Liver (tissue), 10 donors: ENCODE measurements around the gene FITM1. TPM values are rescaled to one million over a fixed set of nuclear protein-coding genes. Genes with fewer than 3 reads are reported as not detected.

Experiments
- DNase-seq: peaks from one replicate; pipeline ENCODE4 v3.0.0-alpha.2; 2017; ENCODE audit warnings: low spot score
- H3K27ac ChIP-seq, 2 donors: one replicate each; pipeline ENCODE4 v1.7.0; 2013; ENCODE audit warnings: inconsistent platforms in 2 of 2, low read length in 2 of 2, control low read depth in 1 of 2, low read depth in 1 of 2, mild to moderate bottlenecking in 1 of 2
- H3K27me3 ChIP-seq, 4 donors: one replicate each; pipeline versions ENCODE4 v1.6.1 to v1.7.0; 2013; ENCODE audit warnings: low read length in 3 of 4, inconsistent platforms in 1 of 4, mild to moderate bottlenecking in 1 of 4, moderate library complexity in 1 of 4; ENCODE audit not compliant: control insufficient read depth in 4 of 4, insufficient read depth in 4 of 4
- H3K36me3 ChIP-seq, 4 donors: one replicate each; pipeline versions ENCODE4 v1.6.1 to v1.7.0; 2013; ENCODE audit warnings: low read length in 3 of 4, mild to moderate bottlenecking in 3 of 4, low read depth in 1 of 4, moderate library complexity in 1 of 4; ENCODE audit not compliant: control insufficient read depth in 4 of 4, insufficient read depth in 3 of 4
- H3K4me1 ChIP-seq, 4 donors: one replicate each; pipeline versions ENCODE4 v1.6.1 to v1.7.0; 2013; ENCODE audit warnings: low read length in 3 of 4, mild to moderate bottlenecking in 3 of 4, moderate library complexity in 1 of 4; ENCODE audit not compliant: control insufficient read depth in 4 of 4, insufficient read depth in 4 of 4
- H3K4me3 ChIP-seq, 3 donors: one replicate each; pipeline versions ENCODE4 v1.6.1 to v1.7.0; 2013; ENCODE audit warnings: low read length in 3 of 3, control low read depth in 1 of 3, low read depth in 1 of 3, mild to moderate bottlenecking in 1 of 3
- H3K9ac ChIP-seq, 2 donors: one replicate each; pipeline ENCODE4 v1.7.0; 2013; ENCODE audit warnings: low read length in 2 of 2, mild to moderate bottlenecking in 2 of 2, moderate library complexity in 2 of 2, control low read depth in 1 of 2, low read depth in 1 of 2
- H3K9me3 ChIP-seq, 4 donors: one replicate each; pipeline versions ENCODE4 v1.6.1 to v1.7.0; 2013; ENCODE audit warnings: low read length in 3 of 4; ENCODE audit not compliant: control insufficient read depth in 4 of 4
- ATF3 ChIP-seq: IDR thresholded peaks from 2 replicates; pipeline ENCODE4 v1.6.1; 2016; ENCODE audit warnings: antibody characterized with exemption
- CTCF ChIP-seq: fragments of 150-350 bp; IDR thresholded peaks from 2 replicates; pipeline ENCODE4 v1.5.1; 2017; ENCODE audit warnings: improper control_type of control experiment, low read depth, low read length; ENCODE audit not compliant: missing input control
- EGR1 ChIP-seq, 2 donors: IDR thresholded peaks; 2 replicates each; pipeline ENCODE4 v1.6.1; 2016 to 2018; ENCODE audit warnings: antibody characterized with exemption in 2 of 2, low read depth in 2 of 2
- FOXA1 ChIP-seq: IDR thresholded peaks from 2 replicates; pipeline ENCODE4 v1.6.1; 2016; ENCODE audit warnings: antibody characterized with exemption
- FOXA2 ChIP-seq: IDR thresholded peaks from 2 replicates; pipeline ENCODE4 v1.6.1; 2016; ENCODE audit warnings: antibody characterized with exemption
- GABPA ChIP-seq, 2 donors: IDR thresholded peaks in 1 of 2; conservative IDR thresholded peaks in 1 of 2; 2 replicates each; pipeline ENCODE4 v1.6.1; 2016; ENCODE audit warnings: antibody characterized with exemption in 2 of 2, mild to moderate bottlenecking in 1 of 2, moderate library complexity in 1 of 2
- HNF4A ChIP-seq, 2 donors: conservative IDR thresholded peaks; 2 replicates each; pipeline ENCODE4 v1.6.1; 2016; ENCODE audit warnings: antibody characterized with exemption in 2 of 2, mild to moderate bottlenecking in 2 of 2
- HNF4G ChIP-seq: IDR thresholded peaks from 2 replicates; pipeline ENCODE4 v1.6.1; 2016; ENCODE audit warnings: antibody characterized with exemption
- JUND ChIP-seq, 2 donors: IDR thresholded peaks; 2 replicates each; pipeline ENCODE4 v1.6.1; 2016; ENCODE audit warnings: antibody characterized with exemption in 2 of 2
- MAX ChIP-seq: IDR thresholded peaks from 2 replicates; pipeline ENCODE4 v1.6.1; 2016; ENCODE audit warnings: antibody characterized with exemption
- NR2F2 ChIP-seq: IDR thresholded peaks from 2 replicates; pipeline ENCODE4 v1.6.1; 2016; ENCODE audit warnings: antibody characterized with exemption
- RAD21 ChIP-seq, 2 donors: IDR thresholded peaks; 2 replicates each; pipeline ENCODE4 v1.6.1; 2016; ENCODE audit warnings: antibody characterized with exemption in 2 of 2, mild to moderate bottlenecking in 2 of 2
- REST ChIP-seq: IDR thresholded peaks from 2 replicates; pipeline ENCODE4 v1.6.1; 2016; ENCODE audit warnings: antibody characterized with exemption, mild to moderate bottlenecking
- RXRA ChIP-seq, 2 donors: IDR thresholded peaks; 2 replicates each; pipeline ENCODE4 v1.6.1; 2017 to 2018; ENCODE audit warnings: antibody characterized with exemption in 2 of 2, mild to moderate bottlenecking in 1 of 2
- SP1 ChIP-seq: IDR thresholded peaks from 2 replicates; pipeline ENCODE4 v1.6.1; 2018; ENCODE audit warnings: antibody characterized with exemption, mild to moderate bottlenecking
- TAF1 ChIP-seq: conservative IDR thresholded peaks from 2 replicates; pipeline ENCODE4 v1.6.1; 2016; ENCODE audit warnings: antibody characterized with exemption, mild to moderate bottlenecking
- YY1 ChIP-seq: IDR thresholded peaks from 2 replicates; pipeline ENCODE4 v1.6.1; 2016; ENCODE audit warnings: antibody characterized with exemption, mild to moderate bottlenecking
- ZBTB33 ChIP-seq: IDR thresholded peaks from 2 replicates; pipeline ENCODE4 v1.6.1; 2016; ENCODE audit warnings: antibody characterized with exemption
- WGBS: extraction: QIAGEN DNeasy Blood & Tissue Kit; methylation state at CpG from one replicate; pipeline ENCODE4 v1.1.7; 2013; 5-methylcytosine and 5-hydroxymethylcytosine counted together
- polyA plus RNA-seq, 2 donors: library from polyadenylated mRNA; stranded (reverse) in 1 of 2; unstranded in 1 of 2; fragments of 200-250 nt in 1 of 2; fragments of >200 nt in 1 of 2; fragmentation: Nextera tagmentation in 1 of 2; extraction: Ambion mirVana in 1 of 2; gene quantifications; one replicate each; pipeline versions ENCODE4 v1.2.1 to v1.2.3, GENCODE V29; 2013 to 2015
- small RNA-seq: library from RNA; depleted of rRNA; stranded (forward); fragments of <200 nt; gene quantifications from one replicate; pipeline ENCODE3, GENCODE V24; 2014
- total RNA-seq, 2 donors: library from RNA; depleted of rRNA; stranded (reverse); fragments of >200 nt; gene quantifications; one replicate each; pipeline ENCODE4 v1.2.3, GENCODE V29; 2014
- donor health status: healthy.
- donor health status: healthy.
- donor health status: healthy.
- donor health status: healthy.
- donor health status: healthy.

FITM1 gene
- total and polyA plus RNA-seq, 4 donors: 1.7 to 16.1 (median 9.1) TPM

GRCh38 chr14:24181371-24182077, 51.1 kb downstream of the FITM1 start:
- no peak overlapping the region for H3K9ac ChIP-seq
- no peak for DNase-seq
- H3K27me3 ChIP-seq: no peaks in the 10 kb centered on the region
- H3K36me3 ChIP-seq: peaks cover 18 to 85% (median 32%) of the 10 kb centered on the region in 4 donors
- TF ChIP-seq RXRA (IDR thresholded peaks at IDR 0.05) (no peak), MAX (no peak), ZBTB33 (no peak), YY1 (no peak), EGR1 (IDR thresholded peaks at IDR 0.05; ENCODE audit: low read depth in 2 of 2) (no peak), CTCF (no peak), GABPA (IDR thresholded peaks at IDR 0.05 in 1 of 2, conservative IDR thresholded peaks at IDR 0.05 in 1 of 2) (no peak), JUND (IDR thresholded peaks at IDR 0.05) (no peak), ATF3 (no peak), FOXA1 (no peak), NR2F2 (no peak), SP1 (no peak), TAF1 (no peak), HNF4A (conservative IDR thresholded peaks at IDR 0.05) (no peak), RAD21 (IDR thresholded peaks at IDR 0.05) (no peak), HNF4G (no peak), FOXA2 (no peak), REST (no peak)
- peaks cover 0 to 22% (median 14%) of the 10 kb centered on the region in 4 donors for H3K4me1 ChIP-seq
- WGBS: 94% methylated on average over 19 of the region's 19 CpGs
- no peak overlapping the region for H3K27ac ChIP-seq
- no peaks in the 10 kb centered on the region for H3K9me3 ChIP-seq
- H3K4me3 ChIP-seq: no peak overlapping the region

Small RNAs within 50 kb of the gene (small RNA-seq; reads per million reads assigned to genes)
- gene IPO4 (not detected), gene IRF9 (0.09 reads per million), gene RNA5SP383 (0.07 reads per million)

Other genes starting within 250 kb of the FITM1 start
Only the 30 nearest of the 31 such genes appear.
- 10 to 100 TPM; 53.6 to 57.7 TPM for gene DHRS4, start 176.9 kb upstream of the FITM1 start, total RNA-seq
- 10 to 100 TPM; 65.3 to 70.2 TPM for gene DHRS4, start 176.9 kb upstream of the FITM1 start, polyA plus RNA-seq
- 10 to 100 TPM; 16.7 to 56.8 TPM for gene DHRS4L2, start 141.7 kb upstream of the FITM1 start, total RNA-seq
- gene DHRS4L2, start 141.7 kb upstream of the FITM1 start, polyA plus RNA-seq: 10 to 100 TPM; 40.8 to 47.2 TPM
- under 1 TPM; 0.05 to 0.17 TPM for gene CARMIL3, start 78.7 kb upstream of the FITM1 start, total RNA-seq
- under 1 TPM; 0.17 TPM for gene CARMIL3, start 78.7 kb upstream of the FITM1 start, polyA plus RNA-seq
- gene CPNE6, start 59.1 kb upstream of the FITM1 start, total RNA-seq: not detected
- gene CPNE6, start 59.1 kb upstream of the FITM1 start, polyA plus RNA-seq: under 1 TPM; 0.05 to 0.17 TPM
- gene PCK2, start 36.3 kb upstream of the FITM1 start, total RNA-seq: 100 to 1,000 TPM in 1 of 2 donors, 10 to 100 TPM in 1; 39.8 to 205 TPM
- 100 to 1,000 TPM; 236 to 250 TPM for gene PCK2, start 36.3 kb upstream of the FITM1 start, polyA plus RNA-seq
- 100 to 1,000 TPM; 215 to 312 TPM for gene DCAF11, start 15.9 kb upstream of the FITM1 start, total RNA-seq
- 100 to 1,000 TPM in 1 of 2 donors, 10 to 100 TPM in 1; 30.1 to 119 TPM for gene DCAF11, start 15.9 kb upstream of the FITM1 start, polyA plus RNA-seq
- gene NRL, start 15.7 kb upstream of the FITM1 start, total RNA-seq: 1 to 10 TPM; 2.7 to 3.2 TPM
- gene NRL, start 15.7 kb upstream of the FITM1 start, polyA plus RNA-seq: 1 to 10 TPM; 1.5 to 2.9 TPM
- gene PSME1, start 5.5 kb downstream of the FITM1 start, total RNA-seq: 10 to 100 TPM; 63.3 to 71.9 TPM
- 100 to 1,000 TPM; 131 to 237 TPM for gene PSME1, start 5.5 kb downstream of the FITM1 start, polyA plus RNA-seq
- 10 to 100 TPM in 1 of 2 donors, 1 to 10 TPM in 1; 8.6 to 10.5 TPM for gene EMC9, start 10.9 kb downstream of the FITM1 start, total RNA-seq
- gene EMC9, start 10.9 kb downstream of the FITM1 start, polyA plus RNA-seq: 10 to 100 TPM; 16.2 to 17.8 TPM
- gene PSME2, start 16.0 kb downstream of the FITM1 start, total RNA-seq: 10 to 100 TPM; 56.9 to 62.3 TPM
- gene PSME2, start 16.0 kb downstream of the FITM1 start, polyA plus RNA-seq: 100 to 1,000 TPM; 123 to 247 TPM
- 10 to 100 TPM; 16.3 to 36.0 TPM for gene RNF31, start 16.8 kb downstream of the FITM1 start, total RNA-seq
- gene RNF31, start 16.8 kb downstream of the FITM1 start, polyA plus RNA-seq: 10 to 100 TPM; 20.3 to 21.6 TPM
- 10 to 100 TPM; 44.2 to 57.8 TPM for gene IRF9, start 30.6 kb downstream of the FITM1 start, total RNA-seq
- 10 to 100 TPM; 37.9 to 60.9 TPM for gene IRF9, start 30.6 kb downstream of the FITM1 start, polyA plus RNA-seq
- 1 to 10 TPM; 3.8 to 4.7 TPM for gene REC8, start 41.4 kb downstream of the FITM1 start, total RNA-seq
- gene REC8, start 41.4 kb downstream of the FITM1 start, polyA plus RNA-seq: 1 to 10 TPM; 2.3 to 3.8 TPM
- gene IPO4, start 58.2 kb downstream of the FITM1 start, total RNA-seq: 10 to 100 TPM; 16.3 to 29.8 TPM
- 10 to 100 TPM; 13.6 to 32.9 TPM for gene IPO4, start 58.2 kb downstream of the FITM1 start, polyA plus RNA-seq
- gene TM9SF1, start 64.8 kb downstream of the FITM1 start, total RNA-seq: 10 to 100 TPM; 27.5 to 76.2 TPM
- 10 to 100 TPM; 30.0 to 46.9 TPM for gene TM9SF1, start 64.8 kb downstream of the FITM1 start, polyA plus RNA-seq
- under 1 TPM in 1 of 2 donors, not detected in 1; 0.33 TPM for gene TSSK4, start 75.0 kb downstream of the FITM1 start, total RNA-seq
- gene TSSK4, start 75.0 kb downstream of the FITM1 start, polyA plus RNA-seq: under 1 TPM in 1 of 2 donors, not detected in 1; 0.25 TPM
- gene CHMP4A, start 82.8 kb downstream of the FITM1 start, total RNA-seq: 10 to 100 TPM; 14.6 to 19.6 TPM
- gene CHMP4A, start 82.8 kb downstream of the FITM1 start, polyA plus RNA-seq: 10 to 100 TPM; 36.3 to 38.7 TPM
- 1 to 10 TPM; 3.2 to 6.6 TPM for gene MDP1, start 85.4 kb downstream of the FITM1 start, total RNA-seq
- 10 to 100 TPM in 1 of 2 donors, 1 to 10 TPM in 1; 7.4 to 13.4 TPM for gene MDP1, start 85.4 kb downstream of the FITM1 start, polyA plus RNA-seq
- 10 to 100 TPM; 32.3 to 49.3 TPM for gene NEDD8, start 101.7 kb downstream of the FITM1 start, total RNA-seq
- 100 to 1,000 TPM; 107 to 136 TPM for gene NEDD8, start 101.7 kb downstream of the FITM1 start, polyA plus RNA-seq
- 10 to 100 TPM; 28.6 to 29.8 TPM for gene GMPR2, start 102.3 kb downstream of the FITM1 start, total RNA-seq
- 10 to 100 TPM; 34.9 to 42.7 TPM for gene GMPR2, start 102.3 kb downstream of the FITM1 start, polyA plus RNA-seq
- gene TINF2, start 112.0 kb downstream of the FITM1 start, total RNA-seq: 10 to 100 TPM; 23.5 to 25.1 TPM
- gene TINF2, start 112.0 kb downstream of the FITM1 start, polyA plus RNA-seq: 10 to 100 TPM; 14.4 to 24.3 TPM
- 1 to 10 TPM; 1.1 to 1.5 TPM for gene TGM1, start 132.5 kb downstream of the FITM1 start, total RNA-seq
- under 1 TPM; 0.28 to 0.39 TPM for gene TGM1, start 132.5 kb downstream of the FITM1 start, polyA plus RNA-seq
- 10 to 100 TPM in 1 of 2 donors, 1 to 10 TPM in 1; 7.5 to 19.7 TPM for gene RABGGTA, start 140.9 kb downstream of the FITM1 start, total RNA-seq
- gene RABGGTA, start 140.9 kb downstream of the FITM1 start, polyA plus RNA-seq: 10 to 100 TPM; 11.7 to 14.7 TPM
- gene DHRS1, start 169.1 kb downstream of the FITM1 start, total RNA-seq: 10 to 100 TPM; 30.3 to 84.9 TPM
- 10 to 100 TPM; 40.3 to 60.1 TPM for gene DHRS1, start 169.1 kb downstream of the FITM1 start, polyA plus RNA-seq
- 10 to 100 TPM; 12.3 to 18.2 TPM for gene NOP9, start 169.2 kb downstream of the FITM1 start, total RNA-seq
- 1 to 10 TPM; 3.8 to 7.1 TPM for gene NOP9, start 169.2 kb downstream of the FITM1 start, polyA plus RNA-seq
- gene CIDEB, start 177.3 kb downstream of the FITM1 start, total RNA-seq: 100 to 1,000 TPM in 1 of 2 donors, 10 to 100 TPM in 1; 32.1 to 142 TPM
- 100 to 1,000 TPM; 176 to 312 TPM for gene CIDEB, start 177.3 kb downstream of the FITM1 start, polyA plus RNA-seq
- gene LTB4R2, start 179.5 kb downstream of the FITM1 start, total RNA-seq: 10 to 100 TPM in 1 of 2 donors, 1 to 10 TPM in 1; 2.5 to 11.3 TPM
- gene LTB4R2, start 179.5 kb downstream of the FITM1 start, polyA plus RNA-seq: 1 to 10 TPM in 1 of 2 donors, under 1 TPM in 1; 0.28 to 1.2 TPM
- gene LTB4R, start 180.8 kb downstream of the FITM1 start, total RNA-seq: 1 to 10 TPM; 2.1 to 5.0 TPM
- 1 to 10 TPM in 1 of 2 donors, under 1 TPM in 1; 0.86 to 2.9 TPM for gene LTB4R, start 180.8 kb downstream of the FITM1 start, polyA plus RNA-seq
- gene ADCY4, start 204.4 kb downstream of the FITM1 start, total RNA-seq: 1 to 10 TPM; 2.2 to 7.2 TPM
- gene ADCY4, start 204.4 kb downstream of the FITM1 start, polyA plus RNA-seq: 1 to 10 TPM; 2.2 to 5.8 TPM
- gene RIPK3, start 209.3 kb downstream of the FITM1 start, total RNA-seq: 1 to 10 TPM; 2.7 to 2.9 TPM
- gene RIPK3, start 209.3 kb downstream of the FITM1 start, polyA plus RNA-seq: 1 to 10 TPM; 1.0 to 1.2 TPM